GM23338 (cell line): Measurements from ENCODE around the gene SLC35B1. TPM values are rescaled to one million over a fixed set of nuclear protein-coding genes. Genes with fewer than 3 reads are reported as not detected.

ENCODE experiments used
- ATAC-seq: fragments of 200-7000 bp; cut with Tn5 transposase; 3 replicates; pipeline ENCODE4 v1.9.1; 2020
- DNase-seq: peaks from one replicate; pipeline ENCODE4 v3.0.0-alpha.2; 2015; ENCODE audit warnings: low spot score
- H2AFZ ChIP-seq: fragments of 200-600 bp; sonication (generic); 2 replicates; pipeline ENCODE4 v1.8.0; 2016; ENCODE audit warnings: antibody characterized with exemption, mild to moderate bottlenecking, moderate library complexity
- H3F3A ChIP-seq: fragments of 200-600 bp; sonication (generic); replicated peaks from 2 replicates; pipeline ENCODE4 v1.8.0; 2017; ENCODE audit warnings: antibody characterized with exemption, mixed run types, low read depth
- H3K27ac ChIP-seq: fragments of 200-600 bp; sonication (generic); 2 replicates; pipeline ENCODE4 v1.6.1; 2016; ENCODE audit warnings: low read depth
- H3K27me3 ChIP-seq: fragments of 200-600 bp; sonication (generic); 2 replicates; pipeline ENCODE4 v1.8.0; 2016; ENCODE audit warnings: mild to moderate bottlenecking, mixed run types, moderate library complexity; ENCODE audit not compliant: insufficient read depth
- H3K36me3 ChIP-seq: fragments of 200-600 bp; sonication (generic); 2 replicates; pipeline ENCODE4 v1.8.0; 2016; ENCODE audit warnings: mild to moderate bottlenecking; ENCODE audit not compliant: insufficient read depth
- H3K4me1 ChIP-seq: fragments of 200-600 bp; sonication (generic); 2 replicates; pipeline ENCODE4 v1.8.0; 2016; ENCODE audit warnings: mild to moderate bottlenecking, moderate library complexity; ENCODE audit not compliant: insufficient read depth
- H3K4me2 ChIP-seq: fragments of 200-600 bp; sonication (generic); 2 replicates; pipeline ENCODE4 v1.7.1; 2017; ENCODE audit warnings: mixed run types
- H3K4me3 ChIP-seq: fragments of 200-600 bp; sonication (generic); 2 replicates; pipeline ENCODE4 v1.6.1; 2016; ENCODE audit warnings: mixed run types
- H3K79me2 ChIP-seq: fragments of 200-600 bp; sonication (generic); replicated peaks from 2 replicates; pipeline ENCODE4 v1.8.0; 2017; ENCODE audit warnings: mild to moderate bottlenecking; ENCODE audit not compliant: insufficient read depth
- H3K9me2 ChIP-seq: fragments of 200-600 bp; sonication (generic); 2 replicates; pipeline ENCODE4 v1.8.0; 2017; ENCODE audit not compliant: insufficient read depth
- H4K20me1 ChIP-seq: fragments of 200-600 bp; sonication (generic); replicated peaks from 2 replicates; pipeline ENCODE4 v1.8.0; 2017; ENCODE audit warnings: mild to moderate bottlenecking; ENCODE audit not compliant: insufficient read depth
- H3K27ac Mint-ChIP-seq: 2 replicates; pipeline ENCODE4 v1.8.0; 2020; ENCODE audit warnings: inconsistent platforms, mild to moderate bottlenecking, moderate library complexity, mixed read lengths
- H3K27me3 Mint-ChIP-seq: 3 replicates; pipeline ENCODE4 v1.8.0; 2022; ENCODE audit warnings: low read depth, mild to moderate bottlenecking, moderate library complexity, mixed read lengths, inconsistent platforms; ENCODE audit not compliant: insufficient read depth, poor library complexity
- H3K36me3 Mint-ChIP-seq: 3 replicates; pipeline ENCODE4 v1.8.0; 2021; ENCODE audit warnings: low read depth, mild to moderate bottlenecking, inconsistent platforms, moderate library complexity, mixed read lengths
- H3K4me1 Mint-ChIP-seq: 3 replicates; pipeline ENCODE4 v1.8.0; 2020; ENCODE audit warnings: mild to moderate bottlenecking, inconsistent platforms, mixed read lengths
- H3K4me3 Mint-ChIP-seq: 3 replicates; pipeline ENCODE4 v1.8.0; 2021; ENCODE audit warnings: moderate library complexity, mild to moderate bottlenecking, inconsistent platforms, mixed read lengths
- H3K9me3 Mint-ChIP-seq: 3 replicates; pipeline ENCODE4 v1.8.0; 2020; ENCODE audit warnings: moderate library complexity, mild to moderate bottlenecking, inconsistent platforms, mixed read lengths
- CREB1 ChIP-seq: fragments of 250-450 bp; sonication (Bioruptor Pico); IDR thresholded peaks from 2 replicates; pipeline ENCODE4 v1.5.0; 2020; ENCODE audit warnings: low read depth, mild to moderate bottlenecking, moderate library complexity
- CTCF ChIP-seq, 2 experiments: fragments of 200-600 bp in 1 of 2; sonication (generic) in 1 of 2; conservative IDR thresholded peaks; 2 replicates each; pipeline versions ENCODE4 v1.5.1 to v1.6.1; 2016 to 2017; ENCODE audit warnings: antibody characterized with exemption in 2 of 2, low read depth in 2 of 2, mild to moderate bottlenecking in 2 of 2, moderate library complexity in 1 of 2
- ETS1 ChIP-seq: IDR thresholded peaks from 2 replicates; pipeline ENCODE4 v1.6.1; 2016; ENCODE audit warnings: antibody characterized with exemption
- EZH2 ChIP-seq: fragments of 200-600 bp; sonication (generic); IDR thresholded peaks from one replicate; pipeline ENCODE4 v1.8.0; 2017; ENCODE audit warnings: antibody characterized with exemption, mild to moderate bottlenecking, low read depth; ENCODE audit not compliant: unreplicated experiment
- EZH2phosphoT487 ChIP-seq: fragments of 200-600 bp; sonication (generic); IDR thresholded peaks from one replicate; pipeline ENCODE4 v1.8.1; 2018; ENCODE audit warnings: antibody characterized with exemption; ENCODE audit not compliant: unreplicated experiment
- JUNB ChIP-seq: IDR thresholded peaks from one replicate; pipeline ENCODE4 v1.6.1; 2016; ENCODE audit warnings: antibody characterized with exemption; ENCODE audit not compliant: unreplicated experiment
- NANOG ChIP-seq: IDR thresholded peaks from 2 replicates; pipeline ENCODE4 v1.6.1; 2016; ENCODE audit warnings: antibody characterized with exemption, borderline replicate concordance
- POLR2AphosphoS5 ChIP-seq: IDR thresholded peaks from 2 replicates; pipeline ENCODE4 v1.6.1; 2016; ENCODE audit warnings: antibody characterized with exemption, low read depth
- REST ChIP-seq: IDR thresholded peaks from one replicate; pipeline ENCODE4 v1.6.1; 2018; ENCODE audit warnings: antibody characterized with exemption; ENCODE audit not compliant: unreplicated experiment
- STAT1 ChIP-seq: IDR thresholded peaks from one replicate; pipeline ENCODE4 v1.6.1; 2016; ENCODE audit warnings: antibody characterized with exemption; ENCODE audit not compliant: unreplicated experiment
- ZNF114 ChIP-seq: fragments of 250-450 bp; sonication (Bioruptor Pico); IDR thresholded peaks from 2 replicates; pipeline ENCODE4 v1.5.0; 2020; ENCODE audit warnings: mild to moderate bottlenecking, moderate library complexity
- ZNF331 ChIP-seq: fragments of 250-450 bp; sonication (Bioruptor Pico); IDR thresholded peaks from 2 replicates; pipeline ENCODE4 v1.5.0; 2020; ENCODE audit warnings: low read depth, mild to moderate bottlenecking, moderate library complexity
- ZNF462 ChIP-seq: fragments of 250-450 bp; sonication (Bioruptor Pico); IDR thresholded peaks from 2 replicates; pipeline ENCODE4 v1.5.0; 2020; ENCODE audit warnings: mild to moderate bottlenecking, moderate library complexity
- polyA plus RNA-seq: library from polyadenylated mRNA; unstranded; fragments of >200 nt; fragmentation: Nextera tagmentation; extraction: Ambion mirVana; gene quantifications from 2 replicates; pipeline ENCODE4 v1.2.1, GENCODE V29; 2016
- total RNA-seq: library from RNA; depleted of rRNA; stranded (reverse); fragments of >200 nt; shearing (Covaris generic); gene quantifications from 2 replicates; pipeline ENCODE4 v1.2.3, GENCODE V29; 2014

Gene SLC35B1
- total and polyA plus RNA-seq, 2 experiments from 2014 or later: 56.7 to 58.9 TPM

- H3K4me1 Mint-ChIP-seq: peaks cover 4% of the 10 kb centered on the region; the same call in 2 of the 3 replicates
- peaks cover 25% of the 10 kb centered on the region for H3K79me2 ChIP-seq
- H3F3A ChIP-seq: 0 out of 2 replicates have a peak, but pooled peaks cover 3% of the 10 kb centered on the region
These were observed 19.6 kb upstream of the SLC35B1 start for GRCh38 chr17:49727380-49727779.

More at GRCh38 chr17:49727380-49727779, 19.6 kb upstream of the SLC35B1 start:
- Histone ChIP-seq H3K27me3 (no peaks in the 10 kb centered on the region), H3K4me2 (no peak overlapping the region), H3K4me1 (no peaks in the 10 kb centered on the region), H3K9me2 (no peaks in the 10 kb centered on the region), H3K36me3 (no peaks in the 10 kb centered on the region; the same call in 1 of the 2 replicates), H3K27ac (no peak overlapping the region), H4K20me1 (peaks cover 30% of the 10 kb centered on the region), H2AFZ (no peak overlapping the region), H3K4me3 (no peak overlapping the region)
- TF ChIP-seq EZH2phosphoT487: no peak
- TF ChIP-seq REST: no peak
- no peak for TF ChIP-seq ETS1
- no peak for TF ChIP-seq ZNF114
- TF ChIP-seq NANOG: no peak
- TF ChIP-seq JUNB: no peak
- TF ChIP-seq POLR2AphosphoS5: no peak
- no peak for TF ChIP-seq EZH2
- TF ChIP-seq CREB1 (CRISPR knock-in tag): no peak
- TF ChIP-seq ZNF331 (CRISPR knock-in tag): no peak
- no peak for TF ChIP-seq STAT1
- no peak for TF ChIP-seq ZNF462 (CRISPR knock-in tag)
- TF ChIP-seq CTCF (conservative IDR thresholded peaks at IDR 0.05; ENCODE audit: low read depth in 2 of 2): no peak
- Mint-ChIP-seq H3K27ac (no peak overlapping the region), H3K36me3 (peaks cover 27% of the 10 kb centered on the region), H3K4me3 (no peak overlapping the region), H3K27me3 (peaks cover 4% of the 10 kb centered on the region), H3K9me3 (no peaks in the 10 kb centered on the region; the same call in 2 of the 3 replicates)
- DNase-seq (no peak), ATAC-seq (no peak)
